ENCODE measurements around the gene CACNA2D2. TPM values are rescaled to one million over a fixed set of nuclear protein-coding genes. Genes with fewer than 3 reads are reported as not detected.

CACNA2D2 gene
- total RNA-seq, 1 experiment from 2014 or later = 22.0 TPM

DNA sequence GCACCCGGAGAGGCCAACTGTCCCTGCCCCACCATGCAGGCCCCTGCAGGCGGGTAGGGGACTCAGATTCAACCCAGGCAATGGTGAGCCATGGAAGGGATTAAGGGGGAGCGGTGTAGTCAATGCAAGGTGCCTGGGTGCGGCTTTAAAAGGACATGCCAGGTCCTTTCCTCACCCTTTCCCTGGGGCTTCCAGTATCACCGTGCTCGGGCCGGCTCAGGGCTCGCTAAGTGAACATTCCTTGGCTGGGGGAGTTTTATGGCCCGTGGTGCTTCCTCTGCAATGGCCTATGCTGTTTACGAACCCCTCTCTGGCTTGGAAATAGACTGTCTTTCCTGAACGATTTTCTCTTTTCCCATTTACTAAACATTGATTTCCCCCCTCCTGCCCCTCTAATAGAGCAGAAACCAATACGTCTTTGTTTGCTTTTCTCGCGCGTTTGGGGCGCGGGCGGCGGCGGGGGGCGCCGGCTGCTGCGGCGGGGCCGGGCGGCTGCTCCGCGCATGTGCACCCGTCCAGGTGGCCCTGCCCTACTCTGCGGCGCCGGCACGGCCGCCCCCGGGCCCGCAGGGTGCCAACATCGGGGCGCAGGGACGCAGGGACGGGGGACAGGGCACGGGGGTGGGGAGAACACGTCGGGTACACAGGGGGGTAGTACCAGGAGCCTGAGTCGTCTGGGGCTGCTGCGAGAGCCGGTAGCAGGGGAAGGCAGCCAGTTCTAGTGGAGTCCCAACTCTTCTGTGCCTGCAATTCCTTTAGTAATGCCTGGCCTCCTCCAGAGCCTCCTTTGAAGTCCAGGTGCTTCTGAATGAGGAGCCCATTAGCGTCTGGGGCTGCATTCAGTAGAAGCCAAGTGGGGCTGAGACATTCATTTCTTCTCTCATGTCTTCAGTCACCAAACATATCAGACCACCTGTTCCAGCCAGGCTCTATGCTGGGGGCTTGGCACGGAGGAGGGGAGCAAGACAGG lies 26.9 kb upstream of the CACNA2D2 start:
- DNase-seq (ENCODE audit: low spot score) (no peak), ATAC-seq (peak; percentile 37)
- H3K9me3 Mint-ChIP-seq = no peaks in the 10 kb centered on the region
- TF ChIP-seq ELF4 (CRISPR knock-in tag; IDR thresholded peaks at IDR 0.05; ENCODE audit: low read depth) (no peak), TEAD4 (CRISPR knock-in tag; IDR thresholded peaks at IDR 0.05) (no peak), FOXJ3 (CRISPR knock-in tag; IDR thresholded peaks at IDR 0.05; ENCODE audit: borderline replicate concordance) (no peak), TCF7 (CRISPR knock-in tag; IDR thresholded peaks at IDR 0.05; ENCODE audit: low read depth) (no peak), ATF1 (CRISPR knock-in tag; IDR thresholded peaks at IDR 0.05) (no peak), CBFB (CRISPR knock-in tag; IDR thresholded peaks at IDR 0.05; ENCODE audit: low read depth) (no peak), ZBTB43 (CRISPR knock-in tag; IDR thresholded peaks at IDR 0.05) (no peak)
- TF ChIP-seq, protein P1, sequence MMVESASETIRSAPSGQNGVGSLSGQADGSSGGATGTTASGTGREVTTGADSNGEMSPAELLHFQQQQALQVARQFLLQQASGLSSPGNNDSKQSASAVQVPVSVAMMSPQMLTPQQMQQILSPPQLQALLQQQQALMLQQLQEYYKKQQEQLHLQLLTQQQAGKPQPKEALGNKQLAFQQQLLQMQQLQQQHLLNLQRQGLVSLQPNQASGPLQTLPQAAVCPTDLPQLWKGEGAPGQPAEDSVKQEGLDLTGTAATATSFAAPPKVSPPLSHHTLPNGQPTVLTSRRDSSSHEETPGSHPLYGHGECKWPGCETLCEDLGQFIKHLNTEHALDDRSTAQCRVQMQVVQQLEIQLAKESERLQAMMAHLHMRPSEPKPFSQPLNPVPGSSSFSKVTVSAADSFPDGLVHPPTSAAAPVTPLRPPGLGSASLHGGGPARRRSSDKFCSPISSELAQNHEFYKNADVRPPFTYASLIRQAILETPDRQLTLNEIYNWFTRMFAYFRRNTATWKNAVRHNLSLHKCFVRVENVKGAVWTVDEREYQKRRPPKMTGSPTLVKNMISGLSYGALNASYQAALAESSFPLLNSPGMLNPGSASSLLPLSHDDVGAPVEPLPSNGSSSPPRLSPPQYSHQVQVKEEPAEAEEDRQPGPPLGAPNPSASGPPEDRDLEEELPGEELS (CRISPR knock-in tag; IDR thresholded peaks at IDR 0.05) = no peak
- TF ChIP-seq, protein P2, sequence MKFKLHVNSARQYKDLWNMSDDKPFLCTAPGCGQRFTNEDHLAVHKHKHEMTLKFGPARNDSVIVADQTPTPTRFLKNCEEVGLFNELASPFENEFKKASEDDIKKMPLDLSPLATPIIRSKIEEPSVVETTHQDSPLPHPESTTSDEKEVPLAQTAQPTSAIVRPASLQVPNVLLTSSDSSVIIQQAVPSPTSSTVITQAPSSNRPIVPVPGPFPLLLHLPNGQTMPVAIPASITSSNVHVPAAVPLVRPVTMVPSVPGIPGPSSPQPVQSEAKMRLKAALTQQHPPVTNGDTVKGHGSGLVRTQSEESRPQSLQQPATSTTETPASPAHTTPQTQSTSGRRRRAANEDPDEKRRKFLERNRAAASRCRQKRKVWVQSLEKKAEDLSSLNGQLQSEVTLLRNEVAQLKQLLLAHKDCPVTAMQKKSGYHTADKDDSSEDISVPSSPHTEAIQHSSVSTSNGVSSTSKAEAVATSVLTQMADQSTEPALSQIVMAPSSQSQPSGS (CRISPR knock-in tag; IDR thresholded peaks at IDR 0.05; ENCODE audit: borderline replicate concordance, low read depth) = no peak
- TF ChIP-seq, protein P3, sequence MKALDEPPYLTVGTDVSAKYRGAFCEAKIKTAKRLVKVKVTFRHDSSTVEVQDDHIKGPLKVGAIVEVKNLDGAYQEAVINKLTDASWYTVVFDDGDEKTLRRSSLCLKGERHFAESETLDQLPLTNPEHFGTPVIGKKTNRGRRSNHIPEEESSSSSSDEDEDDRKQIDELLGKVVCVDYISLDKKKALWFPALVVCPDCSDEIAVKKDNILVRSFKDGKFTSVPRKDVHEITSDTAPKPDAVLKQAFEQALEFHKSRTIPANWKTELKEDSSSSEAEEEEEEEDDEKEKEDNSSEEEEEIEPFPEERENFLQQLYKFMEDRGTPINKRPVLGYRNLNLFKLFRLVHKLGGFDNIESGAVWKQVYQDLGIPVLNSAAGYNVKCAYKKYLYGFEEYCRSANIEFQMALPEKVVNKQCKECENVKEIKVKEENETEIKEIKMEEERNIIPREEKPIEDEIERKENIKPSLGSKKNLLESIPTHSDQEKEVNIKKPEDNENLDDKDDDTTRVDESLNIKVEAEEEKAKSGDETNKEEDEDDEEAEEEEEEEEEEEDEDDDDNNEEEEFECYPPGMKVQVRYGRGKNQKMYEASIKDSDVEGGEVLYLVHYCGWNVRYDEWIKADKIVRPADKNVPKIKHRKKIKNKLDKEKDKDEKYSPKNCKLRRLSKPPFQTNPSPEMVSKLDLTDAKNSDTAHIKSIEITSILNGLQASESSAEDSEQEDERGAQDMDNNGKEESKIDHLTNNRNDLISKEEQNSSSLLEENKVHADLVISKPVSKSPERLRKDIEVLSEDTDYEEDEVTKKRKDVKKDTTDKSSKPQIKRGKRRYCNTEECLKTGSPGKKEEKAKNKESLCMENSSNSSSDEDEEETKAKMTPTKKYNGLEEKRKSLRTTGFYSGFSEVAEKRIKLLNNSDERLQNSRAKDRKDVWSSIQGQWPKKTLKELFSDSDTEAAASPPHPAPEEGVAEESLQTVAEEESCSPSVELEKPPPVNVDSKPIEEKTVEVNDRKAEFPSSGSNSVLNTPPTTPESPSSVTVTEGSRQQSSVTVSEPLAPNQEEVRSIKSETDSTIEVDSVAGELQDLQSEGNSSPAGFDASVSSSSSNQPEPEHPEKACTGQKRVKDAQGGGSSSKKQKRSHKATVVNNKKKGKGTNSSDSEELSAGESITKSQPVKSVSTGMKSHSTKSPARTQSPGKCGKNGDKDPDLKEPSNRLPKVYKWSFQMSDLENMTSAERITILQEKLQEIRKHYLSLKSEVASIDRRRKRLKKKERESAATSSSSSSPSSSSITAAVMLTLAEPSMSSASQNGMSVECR (CRISPR knock-in tag; IDR thresholded peaks at IDR 0.05; ENCODE audit: borderline replicate concordance) = no peak
- H3K36me3 Mint-ChIP-seq = no peaks in the 10 kb centered on the region
- H3K27ac Mint-ChIP-seq = no peak overlapping the region
- peak overlapping the region; percentile 42 for H3K4me3 Mint-ChIP-seq
- H3K4me1 Mint-ChIP-seq = peaks cover 29% of the 10 kb centered on the region
- POLR2A ChIA-PET = no interaction called here
- peaks cover 28% of the 10 kb centered on the region for H3K27me3 Mint-ChIP-seq (ENCODE audit: low read depth)
- CTCF ChIA-PET = interaction anchor here (1.5 kb wide), 1 partner anchor 12 kb away, joined by 4 read pairs; no protein-coding TSS in a partner anchor

- Mint-ChIP-seq H3K27ac (no peak overlapping the region), H3K27me3 (ENCODE audit: low read depth) (peaks cover 20% of the 10 kb centered on the region), H3K36me3 (no peaks in the 10 kb centered on the region), H3K4me3 (no peak overlapping the region), H3K4me1 (peaks cover 44% of the 10 kb centered on the region), H3K9me3 (no peaks in the 10 kb centered on the region)
- DNase-seq (ENCODE audit: low spot score) (peak; percentile 86), ATAC-seq (peak; percentile 77)
- CTCF ChIA-PET = interaction anchor here (0.6 to 3.8 kb wide), 4 partner anchors 17 to 115 kb away, joined by 3 to 24 read pairs (median 6); no protein-coding TSS in a partner anchor
- POLR2A ChIA-PET = no interaction called here
- no peak; the same call in 1 of the 2 replicates for TF ChIP-seq NR1H2 (CRISPR knock-in tag; IDR thresholded peaks at IDR 0.05)
- peak; percentile 95; the same call in 1 of the 2 replicates for TF ChIP-seq ZNF232 (CRISPR knock-in tag; IDR thresholded peaks at IDR 0.05)
- no peak for TF ChIP-seq ZNF396 (CRISPR knock-in tag; IDR thresholded peaks at IDR 0.05; ENCODE audit: borderline replicate concordance)
- TF ChIP-seq, protein P4, sequence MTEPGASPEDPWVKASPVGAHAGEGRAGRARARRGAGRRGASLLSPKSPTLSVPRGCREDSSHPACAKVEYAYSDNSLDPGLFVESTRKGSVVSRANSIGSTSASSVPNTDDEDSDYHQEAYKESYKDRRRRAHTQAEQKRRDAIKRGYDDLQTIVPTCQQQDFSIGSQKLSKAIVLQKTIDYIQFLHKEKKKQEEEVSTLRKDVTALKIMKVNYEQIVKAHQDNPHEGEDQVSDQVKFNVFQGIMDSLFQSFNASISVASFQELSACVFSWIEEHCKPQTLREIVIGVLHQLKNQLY (CRISPR knock-in tag; IDR thresholded peaks at IDR 0.05) = 0 out of 2 replicates have a peak, but pooled peaks have one; percentile 39
- TF ChIP-seq TP53 (CRISPR knock-in tag; IDR thresholded peaks at IDR 0.05) = peak; percentile 87
- TF ChIP-seq, protein P5, sequence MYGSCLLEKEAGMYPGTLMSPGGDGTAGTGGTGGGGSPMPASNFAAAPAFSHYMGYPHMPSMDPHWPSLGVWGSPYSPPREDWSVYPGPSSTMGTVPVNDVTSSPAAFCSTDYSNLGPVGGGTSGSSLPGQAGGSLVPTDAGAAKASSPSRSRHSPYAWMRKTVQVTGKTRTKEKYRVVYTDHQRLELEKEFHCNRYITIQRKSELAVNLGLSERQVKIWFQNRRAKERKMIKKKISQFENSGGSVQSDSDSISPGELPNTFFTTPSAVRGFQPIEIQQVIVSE (CRISPR knock-in tag; IDR thresholded peaks at IDR 0.05; ENCODE audit: borderline replicate concordance) = no peak
- no peak for TF ChIP-seq RORB (CRISPR knock-in tag; IDR thresholded peaks at IDR 0.05)
- no peak for TF ChIP-seq IRF2 (CRISPR knock-in tag; IDR thresholded peaks at IDR 0.05; ENCODE audit: borderline replicate concordance, low read depth)
- peak; percentile 93 for TF ChIP-seq TEAD4 (CRISPR knock-in tag; IDR thresholded peaks at IDR 0.05)
- peak; percentile 38; the same call in 1 of the 2 replicates for TF ChIP-seq SP1 (CRISPR knock-in tag; conservative IDR thresholded peaks at IDR 0.05)
- no peak for TF ChIP-seq PRRX2 (CRISPR knock-in tag; IDR thresholded peaks at IDR 0.05)
- TF ChIP-seq USF1 (CRISPR knock-in tag; IDR thresholded peaks at IDR 0.05) = peak; percentile 86
These were observed 22.6 kb upstream of the CACNA2D2 start for GRCh38 chr3:50525987-50526386.
